Measurements from ENCODE around the gene GLRX3. TPM values are rescaled to one million over a fixed set of nuclear protein-coding genes. Genes with fewer than 3 reads are reported as not detected.
"Not testable (repeated sequence)": the region's sequence is repeated elsewhere in the genome, so short reads cannot be mapped to it uniquely, and the experiment has no call there.

GLRX3 gene
- 100 to 1,000 TPM in 1 of 6 donors, 10 to 100 TPM in 5; 67.7 to 100 (median 72.2) TPM for polyA plus RNA-seq (ENCODE audit: low read depth in 6 of 6)

- Mint-ChIP-seq H3K4me1 (peaks cover 23 to 54% (median 34%) of the 10 kb centered on the region in 3 donors), H3K36me3 (no peaks in the 10 kb centered on the region), H3K9me3 (no peaks in the 10 kb centered on the region), H3K27ac (peak within 1 kb of the TSS; percentile 69 to 95 (median 83)), H3K4me3 (peak within 1 kb of the TSS; percentile 88 to 98 (median 92)), H3K27me3 (peaks cover 6 to 19% (median 14%) of the 10 kb centered on the region in 3 donors)
- peak; percentile 92 for ATAC-seq (ENCODE audit: low read depth in 2 of 2)
- peak; percentile 89 for DNase-seq
Measured at GRCh38 chr10:130136226-130137089, at the start of gene GLRX3. Gene GLRX3 (plus strand): TSS chr10:130136391. CDS start chr10:130136421, 30 bp downstream.

DNA sequence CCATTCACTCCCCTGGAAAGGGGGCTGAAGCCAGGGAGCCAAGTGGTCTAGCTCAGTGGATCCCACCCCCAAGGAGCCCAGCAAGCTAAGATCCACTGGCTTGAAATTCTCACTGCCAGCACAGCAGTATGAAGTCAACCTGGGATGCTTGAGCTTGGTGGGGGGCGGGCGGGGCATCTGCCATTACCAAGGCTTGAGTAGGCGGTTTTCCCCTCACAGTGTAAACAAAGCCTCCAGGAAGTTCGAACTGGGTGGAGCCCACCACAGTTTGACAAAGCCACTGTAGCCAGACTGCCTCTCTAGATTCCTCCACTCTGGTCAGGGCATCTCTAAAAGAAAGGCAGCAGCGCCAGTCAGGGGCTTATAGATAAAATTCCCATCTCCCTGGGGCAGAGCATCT is 45.6 kb upstream of the GLRX3 start:
- DNase-seq; ATAC-seq (ENCODE audit: low read depth in 2 of 2); H3K27me3 Mint-ChIP-seq; H3K4me1 Mint-ChIP-seq; H3K4me3 Mint-ChIP-seq; H3K27ac Mint-ChIP-seq: not testable (repeated sequence)
- Mint-ChIP-seq H3K36me3 (peaks cover 37 to 48% of the 10 kb centered on the region in 2 donors), H3K9me3 (peaks cover 9 to 22% (median 16%) of the 10 kb centered on the region in 7 donors)

GRCh38 chr10:130099344-130099743 is 36.8 kb upstream of the GLRX3 start:
- DNase-seq (no peak), ATAC-seq (ENCODE audit: low read depth in 2 of 2) (no peak)
- Mint-ChIP-seq H3K27me3 (no peaks in the 10 kb centered on the region), H3K4me3 (no peak overlapping the region), H3K27ac (no peak overlapping the region), H3K9me3 (peaks cover 0 to 6% (median 0%) of the 10 kb centered on the region in 7 donors), H3K36me3 (peaks cover 0 to 10% of the 10 kb centered on the region in 2 donors), H3K4me1 (peaks cover 0 to under 1% (median 0%) of the 10 kb centered on the region in 3 donors)

DNA sequence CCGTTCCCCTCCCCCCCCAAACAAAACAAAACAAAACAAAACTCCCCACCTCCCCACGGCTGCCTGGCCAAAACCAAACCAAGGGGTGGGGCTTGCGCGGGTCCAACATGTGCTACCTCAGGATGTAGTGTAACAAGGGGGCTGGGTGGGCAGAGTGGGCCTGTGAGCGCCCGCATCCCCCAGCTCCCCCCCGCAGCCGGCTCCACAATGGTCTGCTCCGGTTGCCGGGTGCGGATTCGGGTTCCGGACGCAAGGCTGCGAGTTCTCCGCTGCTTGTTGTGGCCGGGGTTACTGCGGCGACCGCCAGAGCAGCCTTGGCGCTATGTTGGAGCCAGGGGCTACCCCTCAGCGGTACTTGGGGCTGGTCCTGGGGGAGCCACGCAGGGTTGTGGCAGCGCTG is 30.5 kb upstream of the GLRX3 start:
- no peak for ATAC-seq (ENCODE audit: low read depth in 2 of 2)
- Mint-ChIP-seq H3K9me3 (no peaks in the 10 kb centered on the region), H3K4me1 (peaks cover 17 to 28% (median 18%) of the 10 kb centered on the region in 3 donors), H3K27ac (no peak overlapping the region), H3K36me3 (peaks cover 0 to 10% of the 10 kb centered on the region in 2 donors), H3K27me3 (no peaks in the 10 kb centered on the region), H3K4me3 (no peak overlapping the region)
- no peak for DNase-seq

DNA sequence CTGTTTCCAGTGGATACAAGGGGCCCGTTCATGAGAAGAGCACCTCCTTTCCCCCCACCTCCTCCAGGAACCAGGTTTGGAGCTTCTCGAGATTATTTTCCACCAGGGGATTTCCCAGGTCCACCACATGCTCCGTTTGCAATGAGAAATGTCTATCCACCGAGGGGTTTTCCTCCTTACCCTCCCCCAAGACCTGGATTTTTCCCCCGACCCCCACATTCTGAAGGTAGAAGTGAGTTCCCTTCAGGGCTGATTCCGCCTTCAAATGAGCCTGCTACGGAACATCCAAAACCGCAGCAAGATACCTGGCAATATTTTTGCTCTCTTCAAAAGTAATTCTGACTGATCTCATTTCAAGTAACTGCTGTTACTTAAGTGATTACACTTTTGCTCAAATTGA is 28.0 kb upstream of the GLRX3 start:
- H3K9me3 Mint-ChIP-seq; H3K36me3 Mint-ChIP-seq; H3K27me3 Mint-ChIP-seq; DNase-seq; ATAC-seq (ENCODE audit: low read depth in 2 of 2): not testable (repeated sequence)
- Mint-ChIP-seq H3K4me1 (peaks cover 18 to 45% (median 35%) of the 10 kb centered on the region in 3 donors), H3K27ac (peak overlapping the region in 1 of 6 donors; percentile 79), H3K4me3 (peak overlapping the region in 2 of 8 donors; percentile 3 to 9)

DNA sequence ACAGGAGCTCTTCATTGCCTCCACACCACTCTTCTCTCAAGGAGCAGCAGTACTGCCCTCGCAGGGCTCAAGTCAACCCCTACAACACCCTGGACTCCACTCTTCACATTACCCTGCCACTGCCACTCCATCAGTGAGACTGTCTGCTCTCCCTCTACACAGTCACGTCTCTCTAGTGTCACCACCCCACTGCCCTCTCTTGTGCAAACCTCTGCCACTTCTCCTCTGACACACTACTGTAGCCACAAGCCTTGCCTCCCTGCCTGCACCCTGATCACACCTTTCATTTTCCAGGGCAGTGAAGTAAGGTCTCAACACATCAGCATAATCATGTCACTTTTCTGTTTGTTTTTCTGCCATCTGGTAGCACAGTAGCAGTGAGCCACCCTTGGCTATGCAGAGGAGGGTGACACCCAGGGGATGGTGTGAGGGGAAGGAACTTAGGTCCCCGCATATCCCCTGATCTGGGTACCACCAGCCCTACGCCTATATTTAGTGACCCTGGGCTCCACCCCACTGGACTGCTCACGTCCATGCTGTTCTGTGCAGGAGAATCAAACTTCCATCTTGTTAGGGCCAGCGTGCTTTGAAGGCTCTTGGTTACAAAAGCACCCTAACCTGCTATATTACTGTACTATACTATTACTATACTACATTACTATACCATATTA is 27.1 kb upstream of the GLRX3 start:
- DNase-seq (no peak), ATAC-seq (ENCODE audit: low read depth in 2 of 2) (no peak)
- Mint-ChIP-seq H3K4me1 (peaks cover 18 to 47% (median 37%) of the 10 kb centered on the region in 3 donors), H3K27ac (peak overlapping the region in 4 of 6 donors; percentile 51 to 97 (median 88)), H3K4me3 (peak overlapping the region in 5 of 8 donors; percentile 54 to 99 (median 91)), H3K36me3 (peaks cover 0 to 10% of the 10 kb centered on the region in 2 donors), H3K9me3 (no peaks in the 10 kb centered on the region), H3K27me3 (no peaks in the 10 kb centered on the region)

DNA sequence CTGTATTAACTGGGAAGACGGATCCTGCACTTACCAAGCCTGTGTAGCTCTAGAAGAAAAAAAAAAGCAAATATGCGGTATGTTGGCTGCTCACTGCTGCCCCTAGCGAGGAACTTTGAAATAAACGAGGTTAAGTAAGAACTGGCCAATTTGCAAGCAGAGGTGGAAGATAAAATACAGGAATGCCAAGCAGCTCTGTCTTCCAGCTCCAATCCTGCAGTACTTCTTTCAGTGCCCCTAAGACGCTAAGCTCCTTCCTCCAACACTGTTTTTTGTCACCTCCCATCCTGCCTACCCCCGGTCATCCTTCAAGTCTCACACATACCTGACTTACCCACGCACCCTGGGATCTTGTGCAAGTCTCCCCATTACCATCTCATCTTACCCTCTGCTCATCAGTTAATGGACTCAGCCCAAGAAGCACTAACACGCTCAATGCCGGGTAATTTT is 26.4 kb upstream of the GLRX3 start:
- DNase-seq (peak; percentile 75), ATAC-seq (ENCODE audit: low read depth in 2 of 2) (no peak)
- Mint-ChIP-seq H3K36me3 (peaks cover 0 to 5% of the 10 kb centered on the region in 2 donors), H3K4me3 (peak overlapping the region; percentile 91 to 100 (median 99)), H3K27me3 (no peaks in the 10 kb centered on the region), H3K9me3 (no peaks in the 10 kb centered on the region), H3K27ac (peak overlapping the region; percentile 90 to 99 (median 97)), H3K4me1 (peaks cover 18 to 46% (median 37%) of the 10 kb centered on the region in 3 donors)

GRCh38 chr10:130110246-130111112 is 25.7 kb upstream of the GLRX3 start, which contains the start of gene C10orf143:
Gene C10orf143 (minus strand): TSS chr10:130110830. CDS start chr10:130110772, 58 bp downstream.
- no peaks in the 10 kb centered on the region for H3K9me3 Mint-ChIP-seq
- H3K4me3 Mint-ChIP-seq, result peak within 1 kb of the TSS; percentile 91 to 100 (median 99)
- H3K27ac Mint-ChIP-seq, result peak within 1 kb of the TSS; percentile 94 to 99 (median 99)
- peaks cover 0 to 5% of the 10 kb centered on the region in 2 donors for H3K36me3 Mint-ChIP-seq
- ATAC-seq (ENCODE audit: low read depth in 2 of 2), result peak; percentile 77 to 78
- H3K27me3 Mint-ChIP-seq, result no peaks in the 10 kb centered on the region
- H3K4me1 Mint-ChIP-seq, result peaks cover 18 to 46% (median 37%) of the 10 kb centered on the region in 3 donors
- peak; percentile 100 for DNase-seq

DNA sequence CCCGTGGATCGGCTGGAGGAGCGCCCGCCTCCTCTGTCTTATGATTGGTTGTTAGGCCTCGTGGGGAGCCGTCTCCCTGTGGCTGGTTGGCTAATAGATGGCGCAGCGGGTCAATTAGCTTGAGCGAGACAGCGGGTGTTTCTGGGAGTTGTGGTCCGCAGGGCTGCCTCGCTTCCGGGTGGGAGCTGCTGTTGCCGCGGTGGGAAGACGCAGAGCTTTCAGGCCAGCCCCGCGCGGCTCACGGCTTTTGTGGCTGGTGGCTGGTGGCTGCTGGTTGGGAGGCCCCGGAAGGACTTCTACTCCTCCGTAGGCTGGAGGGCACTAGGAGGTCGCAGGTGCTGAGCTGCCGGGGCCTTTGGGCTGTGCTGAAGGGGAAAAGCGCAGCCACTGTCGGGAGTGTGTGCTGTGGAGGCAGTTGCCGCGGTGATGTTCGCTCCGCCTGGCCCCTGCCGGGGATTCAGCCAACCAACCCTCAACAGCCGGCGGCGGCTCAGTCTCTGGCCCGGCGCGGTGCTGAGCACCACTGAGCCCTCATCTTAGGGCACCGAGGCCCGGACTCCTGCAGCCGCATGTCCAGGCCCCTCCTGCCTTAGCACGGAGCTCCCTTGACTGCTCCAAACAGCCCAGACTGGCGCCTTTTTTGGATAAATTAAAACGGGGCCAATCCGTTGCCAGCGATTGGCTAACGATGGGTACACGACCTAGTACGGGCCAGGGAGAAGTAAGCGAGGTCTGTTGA is 24.9 kb upstream of the GLRX3 start:
- Mint-ChIP-seq H3K36me3 (peaks cover 4 to 5% of the 10 kb centered on the region in 2 donors), H3K4me3 (peak overlapping the region; percentile 91 to 100 (median 99)), H3K27ac (peak overlapping the region; percentile 94 to 99 (median 99)), H3K4me1 (peaks cover 18 to 46% (median 37%) of the 10 kb centered on the region in 3 donors), H3K9me3 (peaks cover 0 to 3% (median 0%) of the 10 kb centered on the region in 7 donors), H3K27me3 (no peaks in the 10 kb centered on the region)
- peak; percentile 95 for DNase-seq
- ATAC-seq (ENCODE audit: low read depth in 2 of 2), result peak; percentile 78 to 80

DNA sequence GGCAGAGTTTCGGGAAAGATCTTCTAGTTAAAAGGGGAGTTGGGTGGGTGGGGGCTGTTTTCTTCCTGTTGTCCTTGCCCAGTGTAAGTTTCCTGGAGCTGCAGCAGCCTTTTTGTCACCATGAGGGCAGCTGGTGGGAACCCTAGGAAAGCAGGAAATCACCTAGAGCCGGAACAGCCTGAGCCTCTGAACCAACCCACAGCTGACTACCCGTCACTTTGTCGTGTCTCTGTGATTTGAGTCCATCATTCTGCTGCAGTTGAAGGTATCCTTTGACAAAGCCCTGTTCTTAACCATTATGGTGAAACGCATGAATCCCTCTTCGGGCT is 24.4 kb upstream of the GLRX3 start:
- no peak for ATAC-seq (ENCODE audit: low read depth in 2 of 2)
- peaks cover 18 to 46% (median 37%) of the 10 kb centered on the region in 3 donors for H3K4me1 Mint-ChIP-seq

GRCh38 chr10:130112821-130113220 is 23.4 kb upstream of the GLRX3 start:
- Mint-ChIP-seq H3K4me3 (peak overlapping the region in 2 of 8 donors; percentile 37 to 68), H3K9me3 (peaks cover 0 to 11% (median 7%) of the 10 kb centered on the region in 7 donors), H3K4me1 (peaks cover 15 to 41% (median 37%) of the 10 kb centered on the region in 3 donors), H3K36me3 (peaks cover 5 to 8% of the 10 kb centered on the region in 2 donors), H3K27ac (peak overlapping the region in 2 of 6 donors; percentile 48 to 53), H3K27me3 (no peaks in the 10 kb centered on the region)
- ATAC-seq (ENCODE audit: low read depth in 2 of 2) (no peak), DNase-seq (no peak)

More for the DNA sequence above, 24.4 kb upstream of the GLRX3 start:
- peaks cover 5 to 8% of the 10 kb centered on the region in 2 donors for H3K36me3 Mint-ChIP-seq
- peak overlapping the region; percentile 94 to 99 (median 99) for H3K27ac Mint-ChIP-seq
- no peak for DNase-seq
- H3K4me3 Mint-ChIP-seq, result peak overlapping the region; percentile 91 to 100 (median 99)
- peaks cover 0 to 4% (median 0%) of the 10 kb centered on the region in 7 donors for H3K9me3 Mint-ChIP-seq
- H3K27me3 Mint-ChIP-seq, result no peaks in the 10 kb centered on the region

GRCh38 chr10:130116942-130117341 is 19.2 kb upstream of the GLRX3 start:
- not testable (repeated sequence) for H3K4me3 Mint-ChIP-seq; H3K27ac Mint-ChIP-seq; H3K27me3 Mint-ChIP-seq; ATAC-seq (ENCODE audit: low read depth in 2 of 2); H3K36me3 Mint-ChIP-seq; DNase-seq
- Mint-ChIP-seq H3K9me3 (peaks cover 0 to 14% (median 10%) of the 10 kb centered on the region in 7 donors), H3K4me1 (peaks cover 0 to 12% (median 10%) of the 10 kb centered on the region in 3 donors)

All from naive B cell (primary cell).